Right cardiac atrium (tissue), 5 donors: Measurements from ENCODE around the gene APOO. TPM values are rescaled to one million over a fixed set of nuclear protein-coding genes. Genes with fewer than 3 reads are reported as not detected.
"Not testable (repeated sequence)": the region's sequence is repeated elsewhere in the genome, so short reads cannot be mapped to it uniquely, and the experiment has no call there.

Source experiments
- ATAC-seq, 2 donors: fragments of 200-7000 bp; cut with Tn5 transposase; one replicate each; pipeline versions ENCODE4 v1.8.0 to v1.9.1; 2020; ENCODE audit warnings: moderate library complexity in 2 of 2, mild to moderate bottlenecking in 1 of 2
- DNase-seq, 3 donors: peaks; one replicate each; pipeline ENCODE4 v3.0.0-alpha.2; 2020
- H3K27ac ChIP-seq: one replicate; pipeline ENCODE4 v1.5.1; 2013; ENCODE audit warnings: mild to moderate bottlenecking, low read length, control low read depth, moderate library complexity
- H3K27me3 ChIP-seq: one replicate; pipeline ENCODE4 v1.6.1; 2013; ENCODE audit not compliant: control insufficient read depth, insufficient read depth
- H3K4me1 ChIP-seq: one replicate; pipeline ENCODE4 v1.6.1; 2013; ENCODE audit warnings: low read length; ENCODE audit not compliant: control insufficient read depth, insufficient read depth
- H3K4me3 ChIP-seq: one replicate; pipeline ENCODE4 v1.5.1; 2013; ENCODE audit warnings: low read length, control low read depth
- H3K9me3 ChIP-seq: one replicate; pipeline ENCODE4 v1.6.1; 2013; ENCODE audit warnings: low read length; ENCODE audit not compliant: control insufficient read depth
- WGBS: extraction: QIAGEN DNeasy Blood & Tissue Kit; methylation state at CpG from one replicate; pipeline ENCODE4 v1.1.7; 2013; 5-methylcytosine and 5-hydroxymethylcytosine counted together
- intact Hi-C, 4 donors: fragments of 100-400 bp; cut with DNase I; formaldehyde crosslinking; loops; one replicate each; pipeline versions ENCODE4 v1.11.0 to v1.14.0; 2022 to 2023
- polyA plus RNA-seq: library from polyadenylated mRNA; stranded (reverse); fragments of 200-250 nt; gene quantifications from one replicate; pipeline ENCODE4 v1.2.3, GENCODE V29; 2013
- total RNA-seq, 4 donors: library from RNA; stranded (reverse); fragmentation: NEBNext Ultra II Directional; extraction: Animal tissue kit (Norgen Biotek cat#: 25700); gene quantifications; one replicate each; pipeline ENCODE4 v1.2.1, GENCODE V29; 2021
- donor health status: healthy with polysubstance abuse.
- donor health status: DM: no; HTN: yes; CAD: no.
- donor health status: DM: no; HTN: no; CAD: no.
- donor health status: DM: no; HTN: yes; CAD: no; lungs with severe emphysema.
- donor health status: DM: yes; HTN: yes; CAD: no.

Gene APOO
- total and polyA plus RNA-seq, 5 donors: 65.7 to 105 (median 85.3) TPM

DNA sequence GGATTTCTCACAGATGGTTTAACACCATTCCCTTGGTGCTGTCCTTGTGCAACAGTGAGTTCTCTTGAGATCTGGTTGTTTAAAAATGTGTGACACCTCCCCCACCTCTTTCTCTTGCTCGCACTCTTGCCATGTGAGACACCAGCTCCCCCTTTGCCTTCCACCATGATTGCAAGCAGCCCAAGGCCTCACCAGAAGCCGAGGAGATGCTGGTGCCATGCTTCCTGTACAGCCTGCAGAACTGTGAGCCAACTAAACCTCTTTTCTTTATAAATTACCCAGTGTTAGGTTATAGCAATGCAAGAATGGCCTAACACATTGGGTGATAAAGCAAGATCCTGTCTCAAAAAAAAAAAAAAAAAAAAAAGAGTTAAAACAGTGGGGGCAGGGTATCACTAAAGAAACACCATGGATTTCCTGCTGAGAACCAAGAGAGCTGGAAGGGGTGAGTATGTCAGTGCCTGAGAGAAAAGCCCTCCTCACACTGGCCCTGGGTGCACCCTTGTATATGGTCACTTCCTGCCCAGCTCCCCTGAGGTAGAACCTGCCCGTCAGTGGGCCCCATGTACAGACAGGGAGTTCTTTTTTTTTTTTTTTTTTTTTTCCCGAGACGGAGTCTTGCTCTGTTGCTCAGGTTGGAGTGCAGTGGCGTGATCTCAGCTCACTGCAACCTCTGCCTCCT lies 46.4 kb downstream of the APOO start:
- H3K9me3 ChIP-seq: no peaks in the 10 kb centered on the region
- DNase-seq (no peak), ATAC-seq (no peak)
- no peaks in the 10 kb centered on the region for H3K27me3 ChIP-seq
- H3K4me3 ChIP-seq: no peak overlapping the region
- WGBS: 87% methylated on average over 6 of the region's 6 CpGs
- intact Hi-C loops: no loop called here
- no peak overlapping the region for H3K27ac ChIP-seq
- H3K4me1 ChIP-seq: no peaks in the 10 kb centered on the region

GRCh38 chrX:23859238-23859637 lies 48.5 kb downstream of the APOO start:
- H3K27ac ChIP-seq, ATAC-seq, DNase-seq, H3K4me1 ChIP-seq, intact Hi-C loops, H3K27me3 ChIP-seq, H3K9me3 ChIP-seq, H3K4me3 ChIP-seq: not testable (repeated sequence)
- WGBS: 94% methylated on average over 7 of the region's 7 CpGs

DNA sequence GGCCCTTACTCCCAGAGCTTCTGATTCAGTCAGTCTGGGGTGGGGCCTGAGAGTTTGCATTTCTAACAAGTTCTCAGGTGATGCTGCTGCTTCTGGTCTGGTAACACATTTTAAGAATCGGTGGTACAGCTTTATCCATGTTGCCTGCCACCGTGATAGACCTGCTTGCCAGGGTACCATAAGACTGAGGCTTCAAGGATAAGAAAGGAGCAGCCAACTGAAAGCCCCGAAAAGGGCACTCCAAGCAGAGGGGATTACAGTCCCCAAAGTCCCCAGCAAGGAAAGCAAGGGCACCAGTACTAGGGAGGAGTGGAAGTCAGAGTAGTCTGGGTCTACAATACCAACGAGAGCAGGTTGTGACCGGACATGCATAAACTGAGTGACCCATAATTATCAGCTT lies 49.8 kb downstream of the APOO start:
- ATAC-seq (no peak), DNase-seq (no peak)
- no peaks in the 10 kb centered on the region for H3K4me1 ChIP-seq
- H3K27ac ChIP-seq: no peak overlapping the region
- H3K9me3 ChIP-seq: no peaks in the 10 kb centered on the region
- intact Hi-C loops: no loop called here
- H3K4me3 ChIP-seq: no peak overlapping the region
- H3K27me3 ChIP-seq: no peaks in the 10 kb centered on the region
- WGBS: 98% methylated on average over 5 of the region's 5 CpGs

DNA sequence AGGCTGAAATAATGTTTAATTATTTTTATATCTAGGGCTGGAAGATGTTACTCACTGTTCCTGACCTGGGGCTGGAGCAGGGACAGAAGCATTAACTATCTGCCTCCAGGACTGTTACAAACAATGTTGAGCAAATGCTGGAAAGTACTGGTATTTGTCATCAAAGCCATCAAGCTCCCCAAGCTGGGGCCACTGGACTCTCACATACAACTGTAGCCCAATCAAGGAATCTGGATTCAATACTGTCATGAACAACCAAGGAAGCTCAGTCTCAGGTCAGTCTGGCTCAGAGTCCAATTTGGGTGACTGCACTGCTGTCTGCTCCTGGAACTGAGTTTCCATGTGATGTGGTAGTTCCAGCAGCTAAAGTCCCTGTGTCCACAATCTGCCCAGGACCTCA lies 50.4 kb downstream of the APOO start:
- no peaks in the 10 kb centered on the region for H3K4me1 ChIP-seq
- intact Hi-C loops: no loop called here
- ATAC-seq: no peak
- no peak for DNase-seq
- H3K9me3 ChIP-seq: no peaks in the 10 kb centered on the region
- no peaks in the 10 kb centered on the region for H3K27me3 ChIP-seq
- H3K27ac ChIP-seq: peak overlapping the region; percentile 10
- H3K4me3 ChIP-seq: no peak overlapping the region

DNA sequence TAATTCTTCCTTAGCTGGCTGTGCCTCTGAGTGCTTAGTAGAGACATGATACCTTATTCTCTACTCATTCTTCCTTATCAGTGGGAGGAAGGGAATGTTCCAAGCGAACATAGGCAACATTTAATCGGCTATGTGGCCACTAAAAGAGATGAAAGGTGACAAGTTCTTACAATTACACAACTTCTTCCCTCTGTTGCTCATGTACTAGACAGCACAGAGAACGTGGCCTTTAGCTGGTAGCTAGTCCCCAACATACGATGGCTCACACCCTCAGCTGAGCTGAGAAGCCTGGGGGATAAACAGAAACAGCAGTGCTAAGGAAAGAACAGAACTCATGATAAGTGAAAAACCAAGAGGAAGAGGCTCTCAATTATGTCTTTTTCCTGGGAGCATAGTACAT lies 52.2 kb downstream of the APOO start:
- 55% methylated on average over 4 of the region's 4 CpGs for WGBS
- no peak overlapping the region for H3K4me3 ChIP-seq
- peak; percentile 56 to 70 for ATAC-seq
- H3K27ac ChIP-seq: no peak overlapping the region
- H3K9me3 ChIP-seq: no peaks in the 10 kb centered on the region
- DNase-seq: no peak
- intact Hi-C loops: no loop called here
- H3K4me1 ChIP-seq: no peaks in the 10 kb centered on the region
- H3K27me3 ChIP-seq: no peaks in the 10 kb centered on the region

DNA sequence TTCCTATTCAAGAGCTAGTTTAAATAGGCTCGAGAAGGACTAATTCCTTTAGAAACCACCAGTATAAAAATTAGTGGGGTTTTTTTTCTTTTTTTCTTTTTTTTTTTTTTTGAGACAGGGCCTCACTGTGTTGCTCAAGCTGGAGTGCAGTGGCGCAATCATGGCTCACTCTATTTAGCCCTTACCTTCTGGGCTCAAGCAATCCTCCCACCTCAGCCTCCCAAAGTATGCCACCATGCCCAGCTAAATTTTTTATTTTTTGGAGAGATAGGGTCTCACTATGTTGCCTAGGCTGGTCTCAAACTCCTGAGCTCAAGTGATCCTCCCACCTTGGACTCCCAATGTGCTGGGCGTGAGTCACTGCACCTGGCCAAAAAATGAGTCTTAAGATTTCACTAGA lies 52.8 kb downstream of the APOO start:
- intact Hi-C loops: no loop called here
- Histone ChIP-seq H3K27me3 (no peaks in the 10 kb centered on the region), H3K4me1 (no peaks in the 10 kb centered on the region), H3K9me3 (no peaks in the 10 kb centered on the region), H3K4me3 (no peak overlapping the region), H3K27ac (no peak overlapping the region)
- ATAC-seq: no peak
- 95% methylated on average over 3 of the region's 3 CpGs for WGBS
- DNase-seq: no peak

DNA sequence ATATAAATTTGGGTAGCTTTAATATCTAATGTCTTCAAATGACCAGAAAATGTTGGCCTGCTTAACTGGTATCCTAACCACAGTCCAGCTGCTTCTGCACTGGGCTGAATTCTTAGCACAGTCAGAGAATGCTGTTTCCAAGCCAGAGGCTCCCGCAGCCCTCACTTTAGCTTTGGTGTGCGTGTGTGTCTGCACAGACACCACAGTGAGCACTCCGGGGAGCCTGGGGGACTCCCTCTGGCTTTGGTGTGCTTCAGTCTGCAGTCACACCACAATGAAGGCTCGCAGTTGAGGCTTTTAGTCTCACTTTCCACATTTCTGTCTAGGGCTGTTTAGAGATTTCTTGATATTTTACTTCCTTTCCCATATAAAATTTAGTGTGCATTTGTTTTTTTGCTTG lies 53.6 kb downstream of the APOO start:
- Histone ChIP-seq H3K4me1 (no peaks in the 10 kb centered on the region), H3K27ac (no peak overlapping the region), H3K4me3 (no peak overlapping the region), H3K9me3 (no peaks in the 10 kb centered on the region), H3K27me3 (no peaks in the 10 kb centered on the region)
- ATAC-seq: no peak
- no peak for DNase-seq
- intact Hi-C loops: no loop called here
- WGBS: 53% methylated on average over 4 of the region's 4 CpGs

- 88% methylated on average over 2 of the region's 2 CpGs for WGBS
- Histone ChIP-seq H3K27me3 (no peaks in the 10 kb centered on the region), H3K4me3 (no peak overlapping the region), H3K27ac (no peak overlapping the region), H3K4me1 (no peaks in the 10 kb centered on the region), H3K9me3 (no peaks in the 10 kb centered on the region)
- ATAC-seq: no peak
- intact Hi-C loops: no loop called here
- no peak for DNase-seq
These were observed 56.2 kb downstream of the APOO start for GRCh38 chrX:23851544-23851943.

DNA sequence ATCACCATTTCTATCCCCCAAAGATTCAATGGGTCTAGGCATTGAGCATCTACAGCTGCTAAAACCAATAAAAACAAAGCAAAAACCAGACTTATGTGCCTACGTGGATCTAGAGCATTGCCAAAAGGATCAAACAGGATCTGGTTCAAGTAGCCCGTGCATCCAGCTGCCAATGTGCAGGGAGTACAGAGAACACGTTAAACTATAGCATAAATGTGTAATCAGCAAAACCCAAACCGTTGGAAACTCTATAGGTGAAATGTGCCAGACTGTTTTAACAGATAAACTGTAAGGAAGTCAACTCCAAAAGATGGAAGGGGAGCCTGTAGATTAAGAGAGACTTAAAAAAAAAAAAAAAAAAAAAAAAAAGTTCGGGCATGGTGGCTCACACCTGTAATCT lies 58.5 kb downstream of the APOO start:
- no peak for DNase-seq
- Histone ChIP-seq H3K4me1 (no peaks in the 10 kb centered on the region), H3K27me3 (no peaks in the 10 kb centered on the region), H3K27ac (no peak overlapping the region), H3K9me3 (no peaks in the 10 kb centered on the region), H3K4me3 (no peak overlapping the region)
- WGBS: 96% methylated on average over 5 of the region's 5 CpGs
- intact Hi-C loops: no loop called here
- ATAC-seq: no peak

- intact Hi-C loops: no loop called here
- no peak overlapping the region for H3K27ac ChIP-seq
- no peaks in the 10 kb centered on the region for H3K9me3 ChIP-seq
- DNase-seq (no peak), ATAC-seq (peak; percentile 55 to 65)
- no peaks in the 10 kb centered on the region for H3K4me1 ChIP-seq
- no peaks in the 10 kb centered on the region for H3K27me3 ChIP-seq
- 11% methylated on average over 3 of the region's 3 CpGs for WGBS
- no peak overlapping the region for H3K4me3 ChIP-seq
These were observed 62.4 kb downstream of the APOO start for GRCh38 chrX:23845351-23845817.

DNA sequence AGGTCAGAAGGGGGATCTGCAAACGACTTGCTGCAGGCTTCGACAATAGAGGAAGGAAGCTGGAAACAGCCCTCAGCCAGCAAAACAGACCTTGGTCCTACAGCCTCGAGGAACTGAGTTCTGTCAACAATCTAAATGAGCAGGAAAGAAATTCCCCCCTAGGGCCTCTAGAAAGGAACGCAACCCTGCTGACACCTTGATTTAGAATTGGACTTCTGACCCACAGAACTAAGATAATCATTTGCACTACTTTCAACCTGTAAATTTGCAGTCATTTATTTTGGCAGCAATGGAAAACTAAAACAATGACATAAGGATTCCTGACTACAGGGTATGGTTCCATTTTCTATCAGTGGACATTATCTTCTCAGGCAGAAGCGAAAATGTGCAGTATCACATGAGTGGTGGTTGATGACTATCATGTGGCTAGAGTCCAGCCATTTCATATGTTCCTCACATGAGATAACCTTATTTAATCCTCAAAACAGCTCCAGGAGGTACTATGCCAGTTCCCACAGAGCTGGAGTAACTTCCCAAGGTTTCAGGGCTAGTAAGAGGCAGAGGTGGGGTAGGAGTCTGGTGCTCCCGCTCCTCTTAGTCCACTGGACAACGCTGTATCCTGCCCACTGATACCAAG lies 63.1 kb downstream of the APOO start:
- intact Hi-C loops: no loop called here

More for the DNA sequence above, 63.1 kb downstream of the APOO start:
- no peak for DNase-seq
- Histone ChIP-seq H3K9me3 (no peaks in the 10 kb centered on the region), H3K4me1 (no peaks in the 10 kb centered on the region), H3K27ac (peak overlapping the region; percentile 52), H3K4me3 (no peak overlapping the region), H3K27me3 (no peaks in the 10 kb centered on the region)
- WGBS: 29% methylated on average over 7 of the region's 7 CpGs
- peak; percentile 50 to 73 for ATAC-seq
